ENCODE results near the gene AKAP13.

Gene AKAP13

GRCh38 chr15:85377269-85377668 lies 3.1 kb upstream of the AKAP13 start:
- TF ChIP-seq, protein P1, sequence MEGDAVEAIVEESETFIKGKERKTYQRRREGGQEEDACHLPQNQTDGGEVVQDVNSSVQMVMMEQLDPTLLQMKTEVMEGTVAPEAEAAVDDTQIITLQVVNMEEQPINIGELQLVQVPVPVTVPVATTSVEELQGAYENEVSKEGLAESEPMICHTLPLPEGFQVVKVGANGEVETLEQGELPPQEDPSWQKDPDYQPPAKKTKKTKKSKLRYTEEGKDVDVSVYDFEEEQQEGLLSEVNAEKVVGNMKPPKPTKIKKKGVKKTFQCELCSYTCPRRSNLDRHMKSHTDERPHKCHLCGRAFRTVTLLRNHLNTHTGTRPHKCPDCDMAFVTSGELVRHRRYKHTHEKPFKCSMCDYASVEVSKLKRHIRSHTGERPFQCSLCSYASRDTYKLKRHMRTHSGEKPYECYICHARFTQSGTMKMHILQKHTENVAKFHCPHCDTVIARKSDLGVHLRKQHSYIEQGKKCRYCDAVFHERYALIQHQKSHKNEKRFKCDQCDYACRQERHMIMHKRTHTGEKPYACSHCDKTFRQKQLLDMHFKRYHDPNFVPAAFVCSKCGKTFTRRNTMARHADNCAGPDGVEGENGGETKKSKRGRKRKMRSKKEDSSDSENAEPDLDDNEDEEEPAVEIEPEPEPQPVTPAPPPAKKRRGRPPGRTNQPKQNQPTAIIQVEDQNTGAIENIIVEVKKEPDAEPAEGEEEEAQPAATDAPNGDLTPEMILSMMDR (IDR thresholded peaks at IDR 0.05; ENCODE audit: low read depth, low read length), result no peak
- H3K4me3 ChIP-seq (ENCODE audit: low read depth, low read length), result no peak overlapping the region
- DNase-seq (ENCODE audit: low read depth, low spot score), result no peak
- in situ Hi-C loops (cut with HindIII; ENCODE audit: low sequenced_read_pairs), result no loop called here

DNA sequence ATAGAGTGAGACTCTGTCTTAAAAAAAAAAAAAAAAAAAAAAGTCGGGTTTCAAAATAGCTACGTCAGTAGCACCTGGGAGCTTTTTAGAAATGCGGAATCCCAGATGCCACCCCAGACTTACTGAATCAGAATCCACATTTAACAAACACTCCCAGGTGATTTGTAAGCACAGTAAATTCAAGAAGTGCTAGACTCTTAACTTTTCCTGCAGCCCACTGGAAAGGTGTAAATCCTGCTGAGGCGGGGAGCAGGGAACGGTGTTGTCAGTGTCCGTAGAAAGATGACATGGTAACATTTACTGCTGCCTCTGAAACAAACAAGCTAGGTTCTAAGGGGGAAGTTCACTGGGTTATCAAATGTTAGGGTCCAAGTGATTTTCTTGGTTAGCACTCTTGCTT lies 2.4 kb upstream of the AKAP13 start:
- TF ChIP-seq, protein P1 (IDR thresholded peaks at IDR 0.05; ENCODE audit: low read depth, low read length), result no peak
- no peak overlapping the region for H3K4me3 ChIP-seq (ENCODE audit: low read depth, low read length)
- in situ Hi-C loops (cut with HindIII; ENCODE audit: low sequenced_read_pairs), result no loop called here
- DNase-seq (ENCODE audit: low read depth, low spot score), result no peak

- no peak for DNase-seq (ENCODE audit: low read depth, low spot score)
- TF ChIP-seq, protein P1 (IDR thresholded peaks at IDR 0.05; ENCODE audit: low read depth, low read length), result no peak
- in situ Hi-C loops (cut with HindIII; ENCODE audit: low sequenced_read_pairs), result no loop called here
- H3K4me3 ChIP-seq (ENCODE audit: low read depth, low read length), result peak overlapping the region; percentile 59
Observed at GRCh38 chr15:85379403-85380131, 836 bp upstream of the AKAP13 start.

DNA sequence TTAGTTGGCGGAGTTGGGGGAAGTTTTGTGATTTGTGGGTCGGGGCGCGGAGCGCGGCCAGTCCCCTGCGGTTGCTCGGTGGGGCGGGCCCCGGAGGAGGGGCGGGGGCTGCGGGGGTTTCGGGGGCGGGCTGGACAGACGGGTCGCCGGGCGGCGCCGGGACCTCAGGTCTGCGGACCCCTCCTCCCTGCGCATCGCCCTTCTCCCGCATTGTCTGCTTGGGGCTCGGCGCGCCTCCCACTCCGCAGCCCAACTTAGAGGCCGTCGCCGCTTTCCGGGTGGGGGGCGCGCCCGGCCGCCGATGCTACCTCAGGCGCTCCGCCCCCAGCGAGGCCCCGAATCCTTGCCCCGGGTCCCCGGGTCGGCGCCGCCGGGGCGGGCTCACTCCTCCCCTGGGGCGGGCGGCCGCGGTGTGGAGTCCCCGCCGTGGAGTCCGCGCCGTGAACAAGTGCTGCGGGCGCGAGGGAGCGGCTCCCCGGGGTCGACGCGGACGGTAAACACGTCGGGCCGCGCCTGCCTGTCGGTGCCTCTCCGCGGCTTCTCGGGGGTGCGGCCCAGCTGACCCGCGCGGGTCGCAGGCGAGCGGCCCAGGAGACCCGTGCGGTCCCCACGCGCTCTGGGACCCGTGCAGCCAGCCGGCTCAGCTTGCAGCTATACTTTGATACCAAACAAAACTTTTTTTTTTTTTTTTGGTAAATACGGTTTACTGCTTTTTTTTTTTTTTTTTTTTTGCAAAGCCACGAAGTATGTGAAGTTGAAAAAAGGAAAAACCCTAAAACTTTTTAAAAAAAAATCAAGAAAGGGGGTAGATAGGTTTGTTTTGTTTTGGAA lies 624 bp downstream of the AKAP13 start:
- TF ChIP-seq, protein P1 (IDR thresholded peaks at IDR 0.05; ENCODE audit: low read depth, low read length), result no peak
- DNase-seq (ENCODE audit: low read depth, low spot score), result no peak
- peak overlapping the region; percentile 76 for H3K4me3 ChIP-seq (ENCODE audit: low read depth, low read length)
- in situ Hi-C loops (cut with HindIII; ENCODE audit: low sequenced_read_pairs), result no loop called here

- H3K4me3 ChIP-seq (ENCODE audit: low read depth, low read length), result peak overlapping the region; percentile 76
- DNase-seq (ENCODE audit: low read depth, low spot score), result no peak
- in situ Hi-C loops (cut with HindIII; ENCODE audit: low sequenced_read_pairs), result no loop called here
- TF ChIP-seq, protein P1 (IDR thresholded peaks at IDR 0.05; ENCODE audit: low read depth, low read length), result no peak
Observed at GRCh38 chr15:85381850-85382751, 1.7 kb downstream of the AKAP13 start.

DNA sequence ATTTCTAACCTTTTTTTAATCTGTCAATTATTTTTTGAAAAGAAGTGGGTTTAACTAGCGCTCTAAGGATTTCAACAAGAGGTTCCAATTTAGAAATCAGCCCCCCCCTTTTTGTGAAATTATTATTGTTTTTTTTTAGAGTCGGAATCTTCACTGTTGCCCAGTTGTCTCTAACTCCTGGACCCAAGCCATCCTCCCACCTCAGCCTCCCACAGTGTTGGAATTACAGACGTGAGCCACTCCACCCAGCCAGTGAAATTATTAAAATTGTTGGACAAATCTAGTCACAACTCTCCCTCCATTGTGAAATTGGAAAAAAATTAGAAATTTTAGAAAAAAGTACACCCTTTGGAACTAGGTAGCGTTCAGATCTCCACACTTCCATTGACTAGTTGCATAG lies 2.5 kb downstream of the AKAP13 start:
- TF ChIP-seq, protein P1 (IDR thresholded peaks at IDR 0.05; ENCODE audit: low read depth, low read length), result no peak
- in situ Hi-C loops (cut with HindIII; ENCODE audit: low sequenced_read_pairs), result no loop called here
- DNase-seq (ENCODE audit: low read depth, low spot score), result no peak
- H3K4me3 ChIP-seq (ENCODE audit: low read depth, low read length), result peak overlapping the region; percentile 76
